HepG2 (cell line): ENCODE measurements around the gene FAM120C. TPM values are rescaled to one million over a fixed set of nuclear protein-coding genes. Genes with fewer than 3 reads are reported as not detected.

ENCODE experiments used
- ARNT2 ChIP-seq: sonication (generic); formaldehyde crosslinking; IDR thresholded peaks from 2 replicates; pipeline ENCODE4 v1.8.0; 2022; ENCODE audit warnings: mild to moderate bottlenecking, low read depth, missing genetic modification reagents, moderate library complexity
- ELF1 ChIP-seq: sonication (generic); formaldehyde crosslinking; IDR thresholded peaks from 2 replicates; pipeline ENCODE4 v1.4.0; 2020; ENCODE audit warnings: missing genetic modification reagents
- FLYWCH1 ChIP-seq: sonication (generic); formaldehyde crosslinking; IDR thresholded peaks from 2 replicates; pipeline ENCODE4 v1.8.1; 2023; ENCODE audit warnings: mild to moderate bottlenecking, missing genetic modification reagents
- GPN1 ChIP-seq: sonication (generic); formaldehyde crosslinking; IDR thresholded peaks from 2 replicates; pipeline ENCODE4 v1.5.1; 2020; ENCODE audit warnings: missing genetic modification reagents, borderline replicate concordance
- HDAC1 ChIP-seq: sonication (generic); formaldehyde crosslinking; IDR thresholded peaks from 2 replicates; pipeline ENCODE4 v1.5.1; 2020; ENCODE audit warnings: mild to moderate bottlenecking, missing genetic modification reagents
- LRRFIP1 ChIP-seq: sonication (generic); formaldehyde crosslinking; conservative IDR thresholded peaks from 2 replicates; pipeline ENCODE4 v1.4.0; 2020; ENCODE audit warnings: missing genetic modification reagents
- MTA1 ChIP-seq: sonication (generic); formaldehyde crosslinking; IDR thresholded peaks from 2 replicates; pipeline ENCODE4 v1.4.0; 2020; ENCODE audit warnings: missing genetic modification reagents, mild to moderate bottlenecking, borderline replicate concordance
- MXD3 ChIP-seq: IDR thresholded peaks from 2 replicates; pipeline ENCODE4 v1.6.1; 2016; ENCODE audit warnings: mild to moderate bottlenecking, missing biosample characterization, missing genetic modification reagents
- PCBP1 ChIP-seq: fragments of 200-400 bp; formaldehyde crosslinking; IDR thresholded peaks from 2 replicates; pipeline ENCODE4 v1.6.1; 2017; ENCODE audit warnings: mild to moderate bottlenecking, low read depth, low read length, borderline replicate concordance
- POLR2A ChIP-seq, 2 experiments: IDR thresholded peaks; 2 replicates each; pipeline ENCODE4 v1.6.1; 2011; ENCODE audit warnings: low read depth in 2 of 2, low read length in 2 of 2, mild to moderate bottlenecking in 1 of 2, moderate library complexity in 1 of 2; ENCODE audit not compliant: insufficient read depth in 1 of 2
- RARG ChIP-seq: sonication (generic); formaldehyde crosslinking; IDR thresholded peaks from 2 replicates; pipeline ENCODE4 v1.4.0; 2020; ENCODE audit warnings: low read depth, mild to moderate bottlenecking, missing genetic modification reagents
- RNF2 ChIP-seq: fragments of 450-650 bp; conservative IDR thresholded peaks from 2 replicates; pipeline ENCODE4 v1.6.1; 2016; ENCODE audit warnings: low read depth
- SMARCC2 ChIP-seq: fragments of 450-650 bp; IDR thresholded peaks from 2 replicates; pipeline ENCODE4 v1.6.1; 2017; ENCODE audit warnings: antibody characterized with exemption, mild to moderate bottlenecking
- SNRNP70 ChIP-seq: fragments of 200-400 bp; formaldehyde crosslinking; IDR thresholded peaks from 2 replicates; pipeline ENCODE4 v1.6.1; 2017; ENCODE audit warnings: mild to moderate bottlenecking, low read depth, low read length, moderate library complexity
- SSRP1 ChIP-seq: IDR thresholded peaks from 2 replicates; pipeline ENCODE4 v1.6.1; 2016; ENCODE audit warnings: control low read depth
- TBL1XR1 ChIP-seq: fragments of 150-350 bp; IDR thresholded peaks from 2 replicates; pipeline ENCODE4 v1.6.1; 2014; ENCODE audit warnings: borderline replicate concordance, low read length; ENCODE audit not compliant: partially characterized antibody
- UBTF ChIP-seq: sonication (generic); formaldehyde crosslinking; IDR thresholded peaks from 2 replicates; pipeline ENCODE4 v1.4.0; 2020; ENCODE audit warnings: mild to moderate bottlenecking, missing genetic modification reagents
- ZNF124 ChIP-seq: sonication (generic); formaldehyde crosslinking; IDR thresholded peaks from 2 replicates; pipeline ENCODE4 v1.4.0; 2020; ENCODE audit warnings: missing genetic modification reagents
- ZNF180 ChIP-seq: sonication (generic); formaldehyde crosslinking; IDR thresholded peaks from 2 replicates; pipeline ENCODE4 v1.4.0; 2020; ENCODE audit warnings: low read depth, missing genetic modification reagents, borderline replicate concordance
- ZNF670 ChIP-seq: sonication (generic); formaldehyde crosslinking; IDR thresholded peaks from 2 replicates; pipeline ENCODE4 v1.8.0; 2022; ENCODE audit warnings: mild to moderate bottlenecking, missing genetic modification reagents, borderline replicate concordance
- ZNF816 ChIP-seq: sonication (generic); formaldehyde crosslinking; IDR thresholded peaks from 2 replicates; pipeline ENCODE4 v1.8.0; 2022; ENCODE audit warnings: missing genetic modification reagents, mild to moderate bottlenecking, borderline replicate concordance
- ZXDC ChIP-seq: sonication (generic); formaldehyde crosslinking; IDR thresholded peaks from 2 replicates; pipeline ENCODE4 v1.5.0; 2020; ENCODE audit warnings: mild to moderate bottlenecking, missing genetic modification reagents
- polyA plus RNA-seq, 8 experiments: library from polyadenylated mRNA; depleted of rRNA in 3 of 8; stranded (reverse) in 7 of 8; unstranded in 1 of 8; fragments of >200 nt; fragmentation: Illumina TruSeq in 4 of 8; extraction: Trizol in 4 of 8; gene quantifications; 2 replicates each; pipeline versions ENCODE4 v1.2.1 to v1.2.3, GENCODE V29; 2011 to 2016; ENCODE audit warnings: low read depth in 4 of 8, missing spikeins in 1 of 8, mixed read lengths in 1 of 8; ENCODE audit not compliant: insufficient read depth in 1 of 8
- total RNA-seq, 5 experiments: library from RNA; depleted of rRNA; stranded (reverse); fragments of >200 nt; fragmentation: Illumina TruSeq; extraction: Trizol; gene quantifications; 2 replicates each; pipeline ENCODE4 v1.2.3, GENCODE V29; 2016; ENCODE audit warnings: low read depth in 1 of 5

The FAM120C gene
- total and polyA plus RNA-seq, 2 of the 13 experiments (the other 11 are each of a cell fraction or from before 2014, with no cell fraction given), result 4.6 to 7.4 TPM

- TF ChIP-seq UBTF (peak; percentile 41; the same call in 1 of the 2 replicates), ZNF180 (CRISPR knock-in tag) (no peak), TBL1XR1 (no peak), LRRFIP1 (CRISPR knock-in tag) (no peak), POLR2A (IDR thresholded peaks at IDR 0.05; ENCODE audit: insufficient read depth in 1 of 2, low read depth in 2 of 2, low read length in 2 of 2) (peak; percentile 50 to 73), SNRNP70 (no peak), ELF1 (no peak), ARNT2 (0 out of 2 replicates have a peak, but pooled peaks have one; percentile 33), FLYWCH1 (no peak), ZXDC (CRISPR knock-in tag) (no peak), SMARCC2 (no peak), MTA1 (CRISPR knock-in tag) (no peak), SSRP1 (CRISPR knock-in tag) (no peak), RNF2 (no peak), ZNF670 (CRISPR knock-in tag) (no peak), RARG (CRISPR knock-in tag) (no peak), GPN1 (CRISPR knock-in tag) (no peak), MXD3 (peak; percentile 22; the same call in 1 of the 2 replicates), ZNF124 (CRISPR knock-in tag) (no peak), ZNF816 (CRISPR knock-in tag) (peak; percentile 46; the same call in 1 of the 2 replicates), HDAC1 (CRISPR knock-in tag) (0 out of 2 replicates have a peak, but pooled peaks have one; percentile 28), PCBP1 (no peak)
Measured at GRCh38 chrX:54182864-54183613, at the start of gene FAM120C (continued).
